DND-41 (cell line): ENCODE measurements around the gene SLC15A1.

Experiments used
- ATAC-seq: fragments of 200-7000 bp; cut with Tn5 transposase; 3 replicates; pipeline ENCODE4 v1.9.1; 2021; ENCODE audit warnings: low read depth; ENCODE audit not compliant: insufficient read depth
- DNase-seq: peaks from one replicate; pipeline ENCODE4 v3.0.0-alpha.2; 2020
- H2AFZ ChIP-seq: 2 replicates; pipeline ENCODE4 v1.6.0; 2012; ENCODE audit warnings: low read depth, low read length
- H3K27ac ChIP-seq: 2 replicates; pipeline ENCODE4 v1.5.1; 2012; ENCODE audit warnings: low read length, inconsistent platforms
- H3K27me3 ChIP-seq: fragments of 200-600 bp; sonication (generic); 2 replicates; pipeline ENCODE4 v1.6.0; 2012; ENCODE audit warnings: low read length, mild to moderate bottlenecking, inconsistent platforms; ENCODE audit not compliant: insufficient read depth, poor library complexity
- H3K36me3 ChIP-seq: 2 replicates; pipeline ENCODE4 v1.5.1; 2012; ENCODE audit warnings: low read length, inconsistent platforms; ENCODE audit not compliant: insufficient read depth
- H3K4me1 ChIP-seq: 2 replicates; pipeline ENCODE4 v1.5.1; 2012; ENCODE audit warnings: mild to moderate bottlenecking, low read length; ENCODE audit not compliant: insufficient read depth
- H3K4me2 ChIP-seq: 2 replicates; pipeline ENCODE4 v1.6.0; 2012; ENCODE audit warnings: mild to moderate bottlenecking, moderate library complexity, low read length, inconsistent platforms; ENCODE audit not compliant: insufficient read depth
- H3K4me3 ChIP-seq, 2 experiments: fragments of 200-600 bp in 1 of 2; shearing (Covaris generic) in 1 of 2; 2 replicates each; pipeline ENCODE4 v1.5.1; 2012 to 2016; ENCODE audit warnings: inconsistent platforms in 2 of 2, low read length in 2 of 2, mild to moderate bottlenecking in 2 of 2, low read depth in 1 of 2, moderate library complexity in 1 of 2
- H3K79me2 ChIP-seq: 2 replicates; pipeline ENCODE4 v1.6.0; 2012; ENCODE audit warnings: low read length, inconsistent platforms; ENCODE audit not compliant: insufficient read depth
- H3K9ac ChIP-seq: 2 replicates; pipeline ENCODE4 v1.6.0; 2012; ENCODE audit warnings: low read depth, mild to moderate bottlenecking, inconsistent platforms, low read length, moderate library complexity
- H3K9me3 ChIP-seq: 2 replicates; pipeline ENCODE4 v1.5.1; 2012; ENCODE audit warnings: low read length, moderate library complexity, mild to moderate bottlenecking, inconsistent platforms; ENCODE audit not compliant: insufficient read depth, severe bottlenecking
- H4K20me1 ChIP-seq: 2 replicates; pipeline ENCODE4 v1.6.0; 2012; ENCODE audit warnings: low read length; ENCODE audit not compliant: insufficient read depth
- EZH2 ChIP-seq: IDR thresholded peaks from 3 replicates; pipeline ENCODE4 v1.6.1; 2012; ENCODE audit warnings: borderline replicate concordance, low read depth, mild to moderate bottlenecking, moderate library complexity, low read length, inconsistent platforms; ENCODE audit not compliant: severe bottlenecking
- TF ChIP-seq, protein P1 (sequence below): IDR thresholded peaks from 2 replicates; pipeline ENCODE4 v1.5.1; 2012; ENCODE audit warnings: borderline replicate concordance, low read length, moderate library complexity, mild to moderate bottlenecking; ENCODE audit not compliant: poor library complexity, severe bottlenecking; ENCODE audit errors: extremely low read depth

SLC15A1 gene

DNA sequence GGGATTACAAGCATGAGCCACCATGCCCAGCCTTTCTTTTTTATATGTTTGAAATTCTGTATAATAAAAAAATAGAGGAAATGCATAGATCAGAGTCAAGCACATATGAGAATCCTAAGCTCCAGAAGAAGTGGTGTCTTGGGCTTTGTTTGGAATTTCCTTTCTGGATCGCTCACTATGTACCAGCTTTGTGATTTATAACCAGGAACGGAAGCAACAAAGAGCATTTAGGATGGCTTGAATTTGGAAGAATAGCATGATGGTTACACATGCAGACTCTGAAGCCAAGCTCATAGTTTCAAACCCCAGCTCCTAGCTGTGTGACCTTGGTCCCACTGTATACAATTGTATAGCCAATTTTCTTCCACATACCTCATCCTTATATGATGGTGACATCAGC is 28.0 kb upstream of the SLC15A1 start:
- DNase-seq, result no peak
- no peak for ATAC-seq
- H3K9ac ChIP-seq, result no peak overlapping the region
- H3K27me3 ChIP-seq, result no peaks in the 10 kb centered on the region
- H3K9me3 ChIP-seq, result no peaks in the 10 kb centered on the region
- TF ChIP-seq EZH2, result no peak
- TF ChIP-seq, protein P1, sequence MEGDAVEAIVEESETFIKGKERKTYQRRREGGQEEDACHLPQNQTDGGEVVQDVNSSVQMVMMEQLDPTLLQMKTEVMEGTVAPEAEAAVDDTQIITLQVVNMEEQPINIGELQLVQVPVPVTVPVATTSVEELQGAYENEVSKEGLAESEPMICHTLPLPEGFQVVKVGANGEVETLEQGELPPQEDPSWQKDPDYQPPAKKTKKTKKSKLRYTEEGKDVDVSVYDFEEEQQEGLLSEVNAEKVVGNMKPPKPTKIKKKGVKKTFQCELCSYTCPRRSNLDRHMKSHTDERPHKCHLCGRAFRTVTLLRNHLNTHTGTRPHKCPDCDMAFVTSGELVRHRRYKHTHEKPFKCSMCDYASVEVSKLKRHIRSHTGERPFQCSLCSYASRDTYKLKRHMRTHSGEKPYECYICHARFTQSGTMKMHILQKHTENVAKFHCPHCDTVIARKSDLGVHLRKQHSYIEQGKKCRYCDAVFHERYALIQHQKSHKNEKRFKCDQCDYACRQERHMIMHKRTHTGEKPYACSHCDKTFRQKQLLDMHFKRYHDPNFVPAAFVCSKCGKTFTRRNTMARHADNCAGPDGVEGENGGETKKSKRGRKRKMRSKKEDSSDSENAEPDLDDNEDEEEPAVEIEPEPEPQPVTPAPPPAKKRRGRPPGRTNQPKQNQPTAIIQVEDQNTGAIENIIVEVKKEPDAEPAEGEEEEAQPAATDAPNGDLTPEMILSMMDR, result no peak
- no peaks in the 10 kb centered on the region for H3K79me2 ChIP-seq
- H3K4me2 ChIP-seq, result no peak overlapping the region
- no peaks in the 10 kb centered on the region for H3K36me3 ChIP-seq
- H3K27ac ChIP-seq, result no peak overlapping the region
- no peak overlapping the region for H2AFZ ChIP-seq
- no peaks in the 10 kb centered on the region for H4K20me1 ChIP-seq
- peaks cover 9% of the 10 kb centered on the region for H3K4me1 ChIP-seq
- H3K4me3 ChIP-seq, result no peak overlapping the region

DNA sequence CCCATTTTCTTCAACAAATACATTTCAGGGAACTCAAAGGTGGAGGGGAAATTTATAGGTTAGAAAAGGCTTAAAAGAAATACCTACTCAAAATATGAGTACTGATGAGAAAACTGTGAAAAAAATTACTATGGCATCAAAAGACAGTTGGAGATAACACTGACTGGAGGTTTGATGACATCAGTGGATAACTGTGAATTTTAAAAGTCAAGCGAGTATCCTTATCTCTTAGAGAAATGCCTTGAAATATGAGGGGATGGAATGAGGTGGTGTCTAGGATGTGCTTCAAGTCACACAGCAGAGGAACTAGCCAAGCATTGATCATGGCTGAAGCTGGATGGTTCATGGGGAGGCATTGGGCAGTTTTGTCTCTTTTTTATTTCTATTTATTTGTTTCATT is 27.2 kb upstream of the SLC15A1 start:
- Histone ChIP-seq H3K79me2 (no peaks in the 10 kb centered on the region), H3K9me3 (no peaks in the 10 kb centered on the region), H3K4me2 (no peak overlapping the region), H4K20me1 (no peaks in the 10 kb centered on the region), H3K36me3 (no peaks in the 10 kb centered on the region), H3K27me3 (no peaks in the 10 kb centered on the region), H3K9ac (no peak overlapping the region), H3K4me1 (peaks cover 9% of the 10 kb centered on the region), H3K4me3 (no peak overlapping the region), H3K27ac (no peak overlapping the region), H2AFZ (no peak overlapping the region)
- DNase-seq (no peak), ATAC-seq (no peak)
- no peak for TF ChIP-seq EZH2
- TF ChIP-seq, protein P1, result no peak

DNA sequence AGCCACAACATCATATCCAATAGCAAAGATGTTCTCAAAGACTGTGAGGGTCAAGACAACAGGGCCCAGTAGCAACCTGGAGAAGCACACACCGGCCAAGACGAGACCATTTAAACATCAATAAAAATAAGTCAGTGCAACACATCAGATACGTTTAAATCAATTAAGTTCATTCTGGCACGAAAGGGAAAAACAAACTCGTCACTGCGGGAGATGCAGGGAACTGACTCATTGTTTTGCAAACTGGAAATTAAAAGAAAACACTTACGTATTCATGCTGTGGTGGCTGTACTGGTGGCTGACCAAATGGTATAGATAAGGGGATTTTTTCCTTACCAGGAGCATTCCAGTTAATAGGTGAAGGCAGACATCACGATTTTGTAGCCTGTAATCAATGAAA is 26.3 kb upstream of the SLC15A1 start:
- Histone ChIP-seq H3K9me3 (no peaks in the 10 kb centered on the region), H4K20me1 (no peaks in the 10 kb centered on the region), H3K4me3 (no peak overlapping the region), H3K4me1 (peaks cover 9% of the 10 kb centered on the region), H2AFZ (no peak overlapping the region), H3K27me3 (no peaks in the 10 kb centered on the region), H3K27ac (no peak overlapping the region), H3K9ac (no peak overlapping the region), H3K36me3 (no peaks in the 10 kb centered on the region), H3K4me2 (no peak overlapping the region), H3K79me2 (no peaks in the 10 kb centered on the region)
- DNase-seq (no peak), ATAC-seq (no peak)
- TF ChIP-seq, protein P1, result no peak
- no peak for TF ChIP-seq EZH2

DNA sequence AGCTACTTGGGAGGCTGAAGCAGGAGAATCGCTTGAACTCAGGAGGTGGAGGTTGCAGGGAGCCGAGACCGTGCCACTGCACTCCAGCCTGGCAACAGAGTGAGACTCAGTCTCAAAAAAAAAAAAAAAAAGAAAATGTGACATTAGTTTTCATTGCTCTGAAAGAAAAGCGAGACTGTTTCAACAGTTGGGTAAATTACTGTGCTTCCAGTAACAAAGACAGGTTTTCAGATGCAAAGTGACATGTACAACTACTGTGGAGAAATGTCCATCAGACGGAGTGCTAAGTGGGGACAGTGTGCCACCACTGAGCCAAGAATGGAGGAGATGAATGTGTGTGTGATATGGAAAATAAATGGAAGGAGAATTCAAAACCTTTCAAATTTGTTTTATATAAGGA is 24.2 kb upstream of the SLC15A1 start:
- H3K27me3 ChIP-seq, result no peaks in the 10 kb centered on the region
- no peak for TF ChIP-seq EZH2
- TF ChIP-seq, protein P1, result no peak

More for the DNA sequence above, 24.2 kb upstream of the SLC15A1 start:
- H3K79me2 ChIP-seq, result no peaks in the 10 kb centered on the region
- no peak overlapping the region for H3K27ac ChIP-seq
- no peak overlapping the region for H2AFZ ChIP-seq
- no peaks in the 10 kb centered on the region for H4K20me1 ChIP-seq
- no peak overlapping the region for H3K4me3 ChIP-seq
- no peaks in the 10 kb centered on the region for H3K4me1 ChIP-seq
- no peaks in the 10 kb centered on the region for H3K9me3 ChIP-seq
- DNase-seq (no peak), ATAC-seq (no peak)
- no peak overlapping the region for H3K9ac ChIP-seq
- H3K4me2 ChIP-seq, result no peak overlapping the region
- H3K36me3 ChIP-seq, result no peaks in the 10 kb centered on the region
